ENCODE measurements around the gene TTLL10.

- TF ChIP-seq, protein P1, sequence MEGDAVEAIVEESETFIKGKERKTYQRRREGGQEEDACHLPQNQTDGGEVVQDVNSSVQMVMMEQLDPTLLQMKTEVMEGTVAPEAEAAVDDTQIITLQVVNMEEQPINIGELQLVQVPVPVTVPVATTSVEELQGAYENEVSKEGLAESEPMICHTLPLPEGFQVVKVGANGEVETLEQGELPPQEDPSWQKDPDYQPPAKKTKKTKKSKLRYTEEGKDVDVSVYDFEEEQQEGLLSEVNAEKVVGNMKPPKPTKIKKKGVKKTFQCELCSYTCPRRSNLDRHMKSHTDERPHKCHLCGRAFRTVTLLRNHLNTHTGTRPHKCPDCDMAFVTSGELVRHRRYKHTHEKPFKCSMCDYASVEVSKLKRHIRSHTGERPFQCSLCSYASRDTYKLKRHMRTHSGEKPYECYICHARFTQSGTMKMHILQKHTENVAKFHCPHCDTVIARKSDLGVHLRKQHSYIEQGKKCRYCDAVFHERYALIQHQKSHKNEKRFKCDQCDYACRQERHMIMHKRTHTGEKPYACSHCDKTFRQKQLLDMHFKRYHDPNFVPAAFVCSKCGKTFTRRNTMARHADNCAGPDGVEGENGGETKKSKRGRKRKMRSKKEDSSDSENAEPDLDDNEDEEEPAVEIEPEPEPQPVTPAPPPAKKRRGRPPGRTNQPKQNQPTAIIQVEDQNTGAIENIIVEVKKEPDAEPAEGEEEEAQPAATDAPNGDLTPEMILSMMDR (IDR thresholded peaks at IDR 0.05; ENCODE audit: low read depth, low read length, missing input control) = no peak
- TF ChIP-seq TAF1 (conservative IDR thresholded peaks at IDR 0.05) (no peak), FOXA1 (IDR thresholded peaks at IDR 0.05) (no peak), SP1 (IDR thresholded peaks at IDR 0.05) (no peak), RXRA (IDR thresholded peaks at IDR 0.05) (no peak), NR2F2 (IDR thresholded peaks at IDR 0.05) (no peak), RAD21 (IDR thresholded peaks at IDR 0.05) (no peak), ATF3 (IDR thresholded peaks at IDR 0.05) (no peak)
- TF ChIP-seq, protein P2, sequence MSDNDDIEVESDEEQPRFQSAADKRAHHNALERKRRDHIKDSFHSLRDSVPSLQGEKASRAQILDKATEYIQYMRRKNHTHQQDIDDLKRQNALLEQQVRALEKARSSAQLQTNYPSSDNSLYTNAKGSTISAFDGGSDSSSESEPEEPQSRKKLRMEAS (IDR thresholded peaks at IDR 0.05) = no peak
Measured at GRCh38 chr1:1210726-1211540, 37.3 kb downstream of the TTLL10 start.

Measured in liver (tissue), 3 donors.